Sigmoid colon (tissue), 4 donors: ENCODE results near the gene CEP97.

Experiments used
- CTCF ChIP-seq, 4 experiments: fragments of 450-650 bp in 3 of 4; fragments of 200-600 bp in 1 of 4; IDR thresholded peaks; one replicate each; pipeline ENCODE4 v1.5.1; 2016 to 2019; ENCODE audit warnings: antibody characterized with exemption in 4 of 4, mild to moderate bottlenecking in 3 of 4, moderate library complexity in 2 of 4
- EP300 ChIP-seq, 4 donors: sonication (generic); formaldehyde crosslinking; IDR thresholded peaks; one replicate each; pipeline ENCODE4 v1.6.1; 2017; ENCODE audit warnings: antibody characterized with exemption in 4 of 4
- POLR2A ChIP-seq, 2 donors: fragments of 450-650 bp; IDR thresholded peaks; one replicate each; pipeline ENCODE4 v1.6.1; 2016; ENCODE audit warnings: antibody characterized with exemption in 2 of 2, mild to moderate bottlenecking in 2 of 2, moderate library complexity in 2 of 2
- POLR2AphosphoS5 ChIP-seq, 4 donors: sonication (generic); formaldehyde crosslinking; IDR thresholded peaks; one replicate each; pipeline ENCODE4 v1.6.1; 2017; ENCODE audit warnings: antibody characterized with exemption in 4 of 4

- no peak for TF ChIP-seq POLR2AphosphoS5 (IDR thresholded peaks at IDR 0.05)
- TF ChIP-seq CTCF (IDR thresholded peaks at IDR 0.05) = no peak
- no peak for TF ChIP-seq POLR2A (IDR thresholded peaks at IDR 0.05)
- no peak for TF ChIP-seq EP300 (IDR thresholded peaks at IDR 0.05)
Measured at GRCh38 chr3:101803939-101804338, 79.5 kb downstream of the CEP97 start.
